Left lung (tissue), 10 donors: ENCODE data around the gene FGFR4. TPM values are rescaled to one million over a fixed set of nuclear protein-coding genes. Genes with fewer than 3 reads are reported as not detected.

Experiments used
- ATAC-seq: fragments of 200-7000 bp; cut with Tn5 transposase; one replicate; pipeline ENCODE4 v1.9.1; 2020; ENCODE audit warnings: moderate library complexity
- DNase-seq, 4 donors: peaks; one replicate each; pipeline ENCODE4 v3.0.0-alpha.2; 2013 to 2020
- H3K27ac ChIP-seq, 2 donors: fragments of 200-600 bp; sonication (generic) in 1 of 2; one replicate each; pipeline versions ENCODE4 v1.5.0 to v1.8.0; 2020 to 2021
- H3K27me3 ChIP-seq, 2 donors: fragments of 200-600 bp; sonication (generic) in 1 of 2; one replicate each; pipeline versions ENCODE4 v1.5.0 to v1.8.0; 2020 to 2021
- H3K36me3 ChIP-seq, 2 donors: fragments of 200-600 bp; sonication (generic) in 1 of 2; one replicate each; pipeline versions ENCODE4 v1.5.0 to v1.8.0; 2020 to 2021
- H3K4me1 ChIP-seq, 2 donors: fragments of 200-600 bp; one replicate each; pipeline ENCODE4 v1.8.0; 2021
- H3K4me3 ChIP-seq, 2 donors: fragments of 200-600 bp; sonication (generic) in 1 of 2; one replicate each; pipeline versions ENCODE4 v1.5.0 to v1.8.0; 2020 to 2021; ENCODE audit warnings: mild to moderate bottlenecking in 1 of 2
- H3K9me3 ChIP-seq, 2 donors: fragments of 200-600 bp; sonication (generic) in 1 of 2; one replicate each; pipeline versions ENCODE4 v1.5.0 to v1.8.0; 2020 to 2021
- CTCF ChIP-seq, 2 donors: fragments of 200-600 bp; sonication (generic) in 1 of 2; IDR thresholded peaks; one replicate each; pipeline versions ENCODE4 v1.5.0 to v1.8.0; 2021; ENCODE audit warnings: antibody characterized with exemption in 2 of 2
- intact Hi-C, 2 donors: fragments of 100-400 bp; cut with DNase I; formaldehyde crosslinking; loops; one replicate each; pipeline versions ENCODE4 v1.11.2 to v1.14.2; 2022
- polyA plus RNA-seq, 6 donors: library from polyadenylated mRNA; unstranded; fragments of 120-200 nt; gene quantifications; one replicate each; pipeline ENCODE4 v1.2.1, GENCODE V29; 2013; ENCODE audit not compliant: insufficient read length in 6 of 6
- total RNA-seq, 2 donors: library from RNA; stranded (reverse); fragmentation: NEBNext Ultra II Directional; extraction: Animal tissue kit (Norgen Biotek cat#: 25700); gene quantifications; one replicate each; pipeline ENCODE4 v1.2.1, GENCODE V29; 2021
- donor health status: DM: no; HTN: yes; CAD: no.
- donor health status: DM: no; HTN: no; CAD: no.

FGFR4 gene
- total and polyA plus RNA-seq, 8 donors, result 14.8 to 325 (median 198) TPM

DNA sequence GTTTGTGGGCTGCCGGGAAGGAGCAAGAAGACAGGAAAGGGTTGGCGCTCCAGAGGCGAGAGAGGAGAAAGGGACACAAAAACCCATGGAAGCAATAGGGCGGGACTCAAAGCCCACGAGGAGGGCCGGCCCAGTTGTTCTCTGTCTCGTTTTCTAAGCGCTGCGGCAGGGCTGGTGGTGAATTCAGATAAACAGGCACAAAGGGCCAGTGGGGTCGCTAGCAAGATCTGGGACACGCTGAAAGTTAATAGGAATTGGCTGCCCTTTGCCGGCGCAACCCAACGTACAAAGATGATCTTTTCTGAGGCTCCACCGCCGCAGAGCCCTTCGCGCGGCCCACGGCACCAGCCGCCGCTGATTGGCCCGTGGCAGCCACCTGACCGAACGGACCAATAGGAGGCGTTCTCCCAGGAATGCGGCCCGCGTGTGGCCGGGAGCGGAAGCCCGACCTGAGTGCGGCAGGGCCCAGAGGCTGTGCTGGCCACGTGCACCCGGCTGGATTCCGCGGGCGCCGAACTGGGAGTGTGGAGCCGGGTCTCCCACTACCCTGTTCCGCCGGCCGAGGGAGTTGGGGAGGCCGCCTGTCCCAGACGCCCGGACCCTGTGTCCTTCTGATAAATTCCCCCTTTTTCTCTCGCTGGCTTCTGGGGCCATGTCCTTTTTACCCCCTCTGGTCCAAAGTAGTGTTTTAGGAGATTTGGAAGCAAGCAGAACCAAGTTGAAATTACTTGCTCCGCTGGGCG is 30.1 kb downstream of the FGFR4 start:
- H3K27ac ChIP-seq, result peak overlapping the region; percentile 21 to 66
- intact Hi-C loops, result no loop called here
- H3K27me3 ChIP-seq, result no peaks in the 10 kb centered on the region
- H3K4me1 ChIP-seq, result peaks cover 6 to 24% of the 10 kb centered on the region in 2 donors
- H3K4me3 ChIP-seq, result peak overlapping the region; percentile 8 to 30
- TF ChIP-seq CTCF (IDR thresholded peaks at IDR 0.05), result no peak
- H3K9me3 ChIP-seq, result no peaks in the 10 kb centered on the region
- peak; percentile 72 to 93 (median 90) for DNase-seq
- ATAC-seq, result peak; percentile 92
- H3K36me3 ChIP-seq, result no peaks in the 10 kb centered on the region

- Histone ChIP-seq H3K36me3 (no peaks in the 10 kb centered on the region), H3K27ac (no peak overlapping the region), H3K27me3 (no peaks in the 10 kb centered on the region), H3K4me1 (peaks cover 6 to 24% of the 10 kb centered on the region in 2 donors), H3K9me3 (no peaks in the 10 kb centered on the region), H3K4me3 (no peak overlapping the region)
- DNase-seq, result peak in 1 of 4 donors; percentile 42
- ATAC-seq, result no peak
- intact Hi-C loops, result no loop called here
- no peak for TF ChIP-seq CTCF (IDR thresholded peaks at IDR 0.05)
Observed at GRCh38 chr5:177117441-177118045, 30.8 kb downstream of the FGFR4 start.

- H3K4me1 ChIP-seq, result no peaks in the 10 kb centered on the region
- no peak overlapping the region for H3K27ac ChIP-seq
- DNase-seq (peak in 1 of 4 donors; percentile 3), ATAC-seq (no peak)
- H3K9me3 ChIP-seq, result no peaks in the 10 kb centered on the region
- TF ChIP-seq CTCF (IDR thresholded peaks at IDR 0.05), result no peak
- no peaks in the 10 kb centered on the region for H3K36me3 ChIP-seq
- intact Hi-C loops, result no loop called here
- H3K27me3 ChIP-seq, result no peaks in the 10 kb centered on the region
- H3K4me3 ChIP-seq, result no peak overlapping the region
Observed at GRCh38 chr5:177122566-177122965, 35.9 kb downstream of the FGFR4 start.

GRCh38 chr5:177123789-177124485 is 37.2 kb downstream of the FGFR4 start:
- intact Hi-C loops, result no loop called here
- no peak overlapping the region for H3K27ac ChIP-seq
- TF ChIP-seq CTCF (IDR thresholded peaks at IDR 0.05), result no peak
- no peak overlapping the region for H3K4me3 ChIP-seq
- peak in 1 of 4 donors; percentile 41 for DNase-seq
- no peaks in the 10 kb centered on the region for H3K36me3 ChIP-seq
- ATAC-seq, result no peak
- H3K27me3 ChIP-seq, result no peaks in the 10 kb centered on the region
- H3K4me1 ChIP-seq, result peaks cover 0 to 5% of the 10 kb centered on the region in 2 donors
- H3K9me3 ChIP-seq, result no peaks in the 10 kb centered on the region

- Histone ChIP-seq H3K36me3 (no peaks in the 10 kb centered on the region), H3K9me3 (no peaks in the 10 kb centered on the region), H3K4me3 (no peak overlapping the region), H3K27ac (no peak overlapping the region), H3K4me1 (peaks cover 0 to 5% of the 10 kb centered on the region in 2 donors), H3K27me3 (no peaks in the 10 kb centered on the region)
- no peak for TF ChIP-seq CTCF (IDR thresholded peaks at IDR 0.05)
- DNase-seq (peak in 1 of 4 donors; percentile 2), ATAC-seq (no peak)
- intact Hi-C loops, result no loop called here
Observed at GRCh38 chr5:177124486-177124991, 37.8 kb downstream of the FGFR4 start.
